Pancreas (tissue), 10 donors: ENCODE measurements around the gene COL5A1. TPM values are rescaled to one million over a fixed set of nuclear protein-coding genes. Genes with fewer than 3 reads are reported as not detected.

Source experiments
- ATAC-seq, 4 donors: fragments of 200-7000 bp; cut with Tn5 transposase; one replicate each; pipeline versions ENCODE4 v1.8.0 to v1.9.1; 2020; ENCODE audit warnings: mild to moderate bottlenecking in 4 of 4, moderate library complexity in 4 of 4
- DNase-seq, 6 donors: peaks; one replicate each; pipeline ENCODE4 v3.0.0-alpha.2; 2020
- FAIRE-seq: peaks from 2 replicates; lab custom pipeline; 2012; peaks lifted over from hg19 to GRCh38; lab: Jason Lieb, UNC
- H3K27ac ChIP-seq, 4 donors: fragments of 200-600 bp; sonication (generic); 1 replicate in 3 of 4; 2 replicates in 1 of 4; pipeline versions ENCODE4 v1.5.0 to v1.8.0; 2020
- H3K27me3 ChIP-seq, 4 donors: fragments of 200-600 bp; one replicate each; pipeline ENCODE4 v1.8.0; 2021
- H3K36me3 ChIP-seq, 3 donors: fragments of 200-600 bp; sonication (generic) in 1 of 3; one replicate each; pipeline versions ENCODE4 v1.5.0 to v1.8.0; 2020 to 2021
- H3K4me1 ChIP-seq, 3 donors: fragments of 200-600 bp; one replicate each; pipeline ENCODE4 v1.8.0; 2021
- H3K4me3 ChIP-seq, 4 donors: fragments of 200-600 bp; sonication (generic) in 2 of 4; one replicate each; pipeline versions ENCODE4 v1.5.0 to v1.8.0; 2020 to 2021
- H3K9me3 ChIP-seq, 4 donors: fragments of 200-600 bp; one replicate each; pipeline ENCODE4 v1.8.0; 2021
- WGBS, 2 donors: extraction: QIAGEN DNeasy Blood & Tissue Kit; methylation state at CpG; one replicate each; pipeline ENCODE4 v1.1.7; 2013; 5-methylcytosine and 5-hydroxymethylcytosine counted together
- intact Hi-C, 3 donors: fragments of 100-400 bp; cut with DNase I; formaldehyde crosslinking; loops; one replicate each; pipeline versions ENCODE4 v1.11.1 to v1.14.2; 2022
- polyA plus RNA-seq, 2 donors: library from polyadenylated mRNA; stranded (reverse); fragments of 200-250 nt; gene quantifications; one replicate each; pipeline ENCODE4 v1.2.3, GENCODE V29; 2013
- total RNA-seq, 6 donors: library from RNA; stranded (reverse); fragmentation: NEBNext Ultra II Directional in 4 of 6; extraction: Animal tissue kit (Norgen Biotek cat#: 25700) in 4 of 6; gene quantifications; one replicate each; pipeline versions ENCODE4 v1.2.1 to v1.2.4, GENCODE V29; 2021 to 2023
- TF ChIP-seq, protein P1 (sequence below), 4 donors: fragments of 200-600 bp; sonication (generic) in 3 of 4; IDR thresholded peaks; one replicate each; pipeline versions ENCODE4 v1.5.0 to v1.8.0; 2021; ENCODE audit warnings: antibody characterized with exemption in 4 of 4
- donor health status: healthy with polysubstance abuse.
- donor health status: DM: no; HTN: no; CAD: no; lungs with moderate emphysema.
- donor health status: DM: no; HTN: no; CAD: no.
- donor health status: control.
- donor health status: control.
- donor health status: Bipolar disorder and iron deficiency.
- donor health status: DM: yes; HTN: yes; CAD: no.
- donor health status: DM: no; HTN: no; CAD: no.
- donor health status: DM: no; HTN: no; CAD: no.
- donor health status: DM: yes; HTN: yes; CAD: no.

Gene COL5A1
- total and polyA plus RNA-seq, 8 donors, result 1.2 to 62.8 (median 3.5) TPM

DNA sequence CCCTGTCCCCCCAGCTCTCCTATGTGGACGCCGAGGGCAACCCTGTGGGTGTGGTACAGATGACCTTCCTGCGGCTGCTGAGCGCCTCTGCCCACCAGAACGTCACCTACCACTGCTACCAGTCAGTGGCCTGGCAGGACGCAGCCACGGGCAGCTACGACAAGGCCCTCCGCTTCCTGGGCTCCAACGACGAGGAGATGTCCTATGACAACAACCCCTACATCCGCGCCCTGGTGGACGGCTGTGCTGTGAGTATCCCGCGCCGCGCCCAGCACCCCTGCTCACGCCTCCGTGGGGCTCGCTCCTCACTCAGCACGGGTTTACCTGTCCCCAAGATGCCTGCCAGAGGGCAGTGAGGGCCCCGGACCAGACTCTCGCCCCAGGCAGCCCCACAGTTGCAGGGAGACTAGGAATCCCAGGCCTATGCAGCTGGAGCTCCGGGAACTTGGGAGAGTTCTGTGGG, 193.4 kb downstream of the COL5A1 start:
- H3K27ac ChIP-seq, result no peak overlapping the region
- no peaks in the 10 kb centered on the region for H3K27me3 ChIP-seq
- no peaks in the 10 kb centered on the region for H3K36me3 ChIP-seq
- ATAC-seq (no peak), FAIRE-seq (no peak), DNase-seq (peak in 1 of 6 donors; percentile 53)
- TF ChIP-seq, protein P1, sequence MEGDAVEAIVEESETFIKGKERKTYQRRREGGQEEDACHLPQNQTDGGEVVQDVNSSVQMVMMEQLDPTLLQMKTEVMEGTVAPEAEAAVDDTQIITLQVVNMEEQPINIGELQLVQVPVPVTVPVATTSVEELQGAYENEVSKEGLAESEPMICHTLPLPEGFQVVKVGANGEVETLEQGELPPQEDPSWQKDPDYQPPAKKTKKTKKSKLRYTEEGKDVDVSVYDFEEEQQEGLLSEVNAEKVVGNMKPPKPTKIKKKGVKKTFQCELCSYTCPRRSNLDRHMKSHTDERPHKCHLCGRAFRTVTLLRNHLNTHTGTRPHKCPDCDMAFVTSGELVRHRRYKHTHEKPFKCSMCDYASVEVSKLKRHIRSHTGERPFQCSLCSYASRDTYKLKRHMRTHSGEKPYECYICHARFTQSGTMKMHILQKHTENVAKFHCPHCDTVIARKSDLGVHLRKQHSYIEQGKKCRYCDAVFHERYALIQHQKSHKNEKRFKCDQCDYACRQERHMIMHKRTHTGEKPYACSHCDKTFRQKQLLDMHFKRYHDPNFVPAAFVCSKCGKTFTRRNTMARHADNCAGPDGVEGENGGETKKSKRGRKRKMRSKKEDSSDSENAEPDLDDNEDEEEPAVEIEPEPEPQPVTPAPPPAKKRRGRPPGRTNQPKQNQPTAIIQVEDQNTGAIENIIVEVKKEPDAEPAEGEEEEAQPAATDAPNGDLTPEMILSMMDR (IDR thresholded peaks at IDR 0.05), result no peak
- H3K9me3 ChIP-seq, result no peaks in the 10 kb centered on the region
- H3K4me1 ChIP-seq, result no peaks in the 10 kb centered on the region
- H3K4me3 ChIP-seq, result no peak overlapping the region
- WGBS, 2 donors, result 70 to 78% methylated on average over 24 to 25 of the region's 25 CpGs
- intact Hi-C loops, result no loop called here

DNA sequence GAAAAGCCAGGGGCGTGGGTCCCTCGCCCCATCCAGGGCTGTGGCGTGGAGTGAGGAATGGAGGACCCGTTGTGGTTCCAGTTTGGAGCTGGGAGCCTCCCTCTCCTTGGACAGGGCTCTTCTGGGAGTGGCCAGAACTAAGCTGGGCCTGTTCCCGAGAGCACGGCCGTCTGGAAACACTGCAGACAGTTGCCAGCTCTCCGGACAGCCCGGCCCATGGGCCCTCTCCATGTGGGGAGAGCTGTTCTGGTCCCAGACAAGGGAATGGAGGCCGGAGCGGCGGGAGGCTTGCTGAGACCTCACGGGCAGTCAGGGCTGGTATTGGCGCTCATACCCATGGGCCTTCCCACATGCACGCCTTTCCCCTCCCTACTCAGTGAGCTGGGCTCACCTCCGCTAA, 193.8 kb downstream of the COL5A1 start:
- 53 to 61% methylated on average over 16 of the region's 16 CpGs for WGBS, 2 donors
- Histone ChIP-seq H3K36me3 (no peaks in the 10 kb centered on the region), H3K27me3 (no peaks in the 10 kb centered on the region), H3K4me1 (no peaks in the 10 kb centered on the region), H3K4me3 (no peak overlapping the region), H3K27ac (no peak overlapping the region), H3K9me3 (no peaks in the 10 kb centered on the region)
- ATAC-seq (peak in 2 of 4 donors; percentile 15 to 38), FAIRE-seq (no peak), DNase-seq (peak in 1 of 6 donors; percentile 53)
- intact Hi-C loops, result no loop called here
- TF ChIP-seq, protein P1 (IDR thresholded peaks at IDR 0.05), result no peak

DNA sequence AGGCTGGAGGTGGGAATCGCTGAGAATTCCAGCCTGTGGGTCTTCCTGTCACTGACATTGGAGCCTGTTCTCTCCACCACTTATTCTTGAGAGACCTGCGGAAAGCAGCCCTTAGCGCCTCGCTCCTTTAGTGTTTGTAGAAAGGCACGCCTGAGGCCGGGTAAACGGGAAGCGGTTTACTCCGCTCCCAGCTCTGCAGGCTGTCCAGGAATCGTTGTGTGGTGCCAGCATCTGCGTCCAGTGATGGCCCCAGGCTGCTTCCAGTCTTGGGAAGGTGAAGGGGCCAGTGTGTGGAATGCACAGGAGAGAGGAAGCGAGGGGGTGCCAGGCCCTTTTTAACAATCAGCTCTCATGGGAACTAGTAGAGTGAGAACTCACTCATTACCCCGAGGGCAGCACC, 194.4 kb downstream of the COL5A1 start:
- Histone ChIP-seq H3K27ac (no peak overlapping the region), H3K9me3 (no peaks in the 10 kb centered on the region), H3K27me3 (no peaks in the 10 kb centered on the region), H3K36me3 (no peaks in the 10 kb centered on the region), H3K4me1 (no peaks in the 10 kb centered on the region), H3K4me3 (no peak overlapping the region)
- WGBS, 2 donors, result 66 to 75% methylated on average over 13 of the region's 13 CpGs
- no peak for FAIRE-seq
- TF ChIP-seq, protein P1 (IDR thresholded peaks at IDR 0.05), result no peak
- DNase-seq, result no peak
- ATAC-seq, result no peak
- intact Hi-C loops, result no loop called here

DNA sequence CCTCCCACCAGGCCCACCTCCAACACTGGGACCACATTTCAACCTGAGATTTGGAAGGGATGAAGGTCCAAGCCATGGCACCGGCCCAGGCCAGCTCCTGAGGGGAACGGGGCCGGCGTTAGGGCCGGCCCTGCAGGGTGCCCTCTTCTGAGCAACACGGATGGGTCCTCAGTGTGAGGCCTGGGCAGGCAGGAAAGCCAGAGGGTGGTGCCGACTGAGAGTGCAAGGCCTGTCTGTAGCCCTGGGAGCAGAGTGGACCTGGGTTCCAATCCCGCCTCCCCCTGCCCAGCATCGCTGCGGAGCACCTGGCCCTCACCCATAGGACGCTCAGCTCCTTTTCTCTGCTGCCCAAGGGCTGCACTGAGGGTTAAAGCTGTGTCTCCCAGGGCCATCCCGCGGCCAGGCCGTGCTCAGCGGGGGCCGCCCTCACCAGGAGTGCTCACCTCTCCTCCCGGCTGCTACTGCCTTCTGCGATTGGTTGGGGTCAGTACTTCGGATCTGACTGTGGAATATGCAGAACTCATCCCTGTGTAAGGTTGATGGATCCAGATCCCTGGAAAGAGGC, 194.9 kb downstream of the COL5A1 start:
- DNase-seq (peak in 1 of 6 donors; percentile 34), FAIRE-seq (no peak), ATAC-seq (no peak)
- Histone ChIP-seq H3K27me3 (no peaks in the 10 kb centered on the region), H3K4me1 (no peaks in the 10 kb centered on the region), H3K27ac (no peak overlapping the region), H3K36me3 (no peaks in the 10 kb centered on the region), H3K9me3 (no peaks in the 10 kb centered on the region), H3K4me3 (no peak overlapping the region)
- intact Hi-C loops, result no loop called here
- 73 to 85% methylated on average over 19 of the region's 19 CpGs for WGBS, 2 donors
- TF ChIP-seq, protein P1 (IDR thresholded peaks at IDR 0.05), result no peak

DNA sequence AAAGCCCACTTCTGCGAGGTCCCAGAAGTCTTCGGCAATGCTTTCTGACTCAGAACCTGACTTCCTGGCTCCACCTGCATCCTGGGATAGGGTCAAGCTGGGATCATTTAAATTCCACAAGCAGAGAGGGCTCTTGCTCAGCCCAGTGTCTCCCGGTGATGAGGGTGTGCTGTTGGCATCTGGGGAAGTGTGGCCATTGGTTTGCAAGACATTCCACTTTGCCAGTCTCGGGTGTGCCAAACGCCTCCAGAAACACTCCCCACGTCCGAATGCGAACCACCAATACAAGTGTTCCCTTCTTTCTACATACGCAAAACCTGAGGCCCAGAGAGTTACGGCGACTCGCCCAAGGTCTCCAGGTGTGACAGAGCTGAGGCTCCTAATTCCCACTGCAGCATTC, 195.9 kb downstream of the COL5A1 start:
- H3K9me3 ChIP-seq, result no peaks in the 10 kb centered on the region
- 64 to 83% methylated on average over 12 of the region's 12 CpGs for WGBS, 2 donors
- no peak for ATAC-seq
- TF ChIP-seq, protein P1 (IDR thresholded peaks at IDR 0.05), result no peak
- H3K4me1 ChIP-seq, result no peaks in the 10 kb centered on the region
- no peaks in the 10 kb centered on the region for H3K36me3 ChIP-seq
- no peak for DNase-seq
- intact Hi-C loops, result no loop called here
- no peak overlapping the region for H3K4me3 ChIP-seq
- H3K27ac ChIP-seq, result no peak overlapping the region
- no peak for FAIRE-seq
- H3K27me3 ChIP-seq, result no peaks in the 10 kb centered on the region
